ENCODE measurements around the gene ATP2A2. TPM values are rescaled to one million over a fixed set of nuclear protein-coding genes. Genes with fewer than 3 reads are reported as not detected.
"Not testable (repeated sequence)": the region's sequence is repeated elsewhere in the genome, so short reads cannot be mapped to it uniquely, and the experiment has no call there.

ATP2A2 gene
- polyA plus RNA-seq, 1 donor, result 174 TPM

GRCh38 chr12:110289044-110289710 lies 8.1 kb downstream of the ATP2A2 start:
- DNase-seq, result no peak

DNA sequence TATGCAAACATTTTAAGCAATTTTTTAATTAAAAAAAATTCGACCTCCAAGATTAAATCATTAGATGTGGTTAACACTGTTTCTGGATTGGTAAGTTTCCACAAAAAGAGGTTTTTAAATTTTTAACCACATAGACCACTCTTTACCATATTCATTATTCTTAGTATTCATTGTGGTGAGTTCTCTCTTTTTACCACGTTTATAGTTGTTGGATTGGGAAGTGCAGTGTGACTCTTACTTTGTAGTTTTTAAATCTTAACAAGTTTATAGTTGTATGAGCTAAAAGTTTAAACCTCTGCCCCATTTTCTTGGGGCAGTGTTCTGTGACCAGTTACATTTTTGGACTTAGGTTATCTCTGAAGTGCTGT lies 8.6 kb downstream of the ATP2A2 start:
- no peak for DNase-seq

DNA sequence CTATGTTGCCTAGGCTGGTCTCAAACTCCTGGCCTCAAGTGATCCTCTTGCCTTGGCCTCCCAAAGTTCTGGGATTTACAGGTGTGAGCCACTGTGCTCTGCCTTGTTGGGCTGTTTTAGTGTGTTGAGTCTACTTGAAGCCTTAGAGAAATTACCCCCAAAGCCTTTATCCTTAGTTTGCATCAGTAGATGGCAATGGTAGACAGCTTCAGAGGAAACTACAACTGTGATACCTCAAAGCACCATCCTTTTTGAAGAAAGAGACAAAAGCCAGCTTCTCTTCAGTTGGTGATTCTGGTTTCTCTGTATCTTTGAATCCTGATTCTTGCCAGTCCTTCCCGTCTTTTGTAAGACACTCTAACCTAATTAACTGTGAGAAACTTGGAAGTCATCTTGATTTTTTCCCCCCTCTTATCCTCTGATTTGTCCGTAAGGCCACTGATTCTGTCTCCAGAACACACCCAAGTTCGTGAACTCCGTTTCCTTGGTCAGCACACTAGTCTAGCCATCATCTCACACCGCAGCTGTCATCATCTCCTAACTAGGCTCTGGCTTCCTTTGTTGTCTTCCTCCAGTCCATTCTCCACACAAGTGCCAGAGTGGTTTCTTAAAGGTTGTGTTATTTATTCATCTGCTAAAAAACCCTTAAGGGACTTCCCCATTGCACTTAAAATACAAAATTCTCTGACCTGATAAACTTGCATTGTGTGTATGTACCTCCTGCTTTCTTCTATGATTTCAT lies 20.2 kb downstream of the ATP2A2 start:
- DNase-seq, result no peak

DNA sequence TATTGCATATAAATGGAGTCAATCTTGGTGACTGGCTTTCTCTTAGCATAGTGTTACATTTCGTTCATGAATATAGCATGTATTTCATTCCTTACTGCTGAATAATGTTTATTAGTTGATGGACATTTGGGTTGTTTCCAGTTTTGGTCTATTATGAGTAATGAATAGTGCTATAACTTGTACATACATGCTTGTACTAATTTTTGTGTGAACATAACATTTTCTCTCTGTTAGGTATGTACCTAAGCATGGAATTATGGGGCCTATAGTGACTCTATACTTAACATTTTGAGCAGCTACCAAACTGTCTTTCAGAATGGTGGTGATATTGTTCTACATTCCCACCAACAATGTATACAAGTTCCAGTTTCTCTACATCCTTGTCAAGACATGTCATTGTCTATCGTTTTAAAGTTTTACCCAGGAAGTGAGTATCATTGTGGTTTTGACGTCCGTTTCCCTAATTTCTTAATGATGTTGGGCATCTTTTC lies 23.1 kb downstream of the ATP2A2 start:
- no peak for DNase-seq

GRCh38 chr12:110307372-110307771 lies 26.3 kb downstream of the ATP2A2 start:
- DNase-seq, result no peak

DNA sequence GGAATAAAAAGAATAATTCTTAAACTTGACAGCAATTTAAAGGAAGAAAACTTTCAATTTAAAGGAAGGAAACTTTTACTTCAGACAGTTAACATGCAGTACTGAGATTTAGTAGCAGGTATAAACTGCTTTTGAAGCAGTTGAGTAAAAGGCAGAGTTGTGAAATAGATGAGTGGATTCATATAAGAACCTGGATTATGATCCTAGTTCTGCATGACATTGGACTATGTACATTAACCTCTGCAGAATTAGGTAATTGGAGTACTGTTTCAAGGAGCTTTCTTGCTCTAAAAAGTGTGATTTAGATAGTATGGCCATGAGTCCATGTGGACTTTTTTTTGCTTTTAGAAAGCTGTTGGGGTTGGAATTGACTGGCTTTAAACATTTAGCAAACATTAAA lies 29.7 kb downstream of the ATP2A2 start:
- DNase-seq, result no peak

GRCh38 chr12:110311903-110312302 lies 30.9 kb downstream of the ATP2A2 start:
- no peak for DNase-seq

- no peak for DNase-seq
Measured at GRCh38 chr12:110312581-110313360, 31.7 kb downstream of the ATP2A2 start.

- DNase-seq, result no peak
Measured at GRCh38 chr12:110314308-110314707, 33.3 kb downstream of the ATP2A2 start.

DNA sequence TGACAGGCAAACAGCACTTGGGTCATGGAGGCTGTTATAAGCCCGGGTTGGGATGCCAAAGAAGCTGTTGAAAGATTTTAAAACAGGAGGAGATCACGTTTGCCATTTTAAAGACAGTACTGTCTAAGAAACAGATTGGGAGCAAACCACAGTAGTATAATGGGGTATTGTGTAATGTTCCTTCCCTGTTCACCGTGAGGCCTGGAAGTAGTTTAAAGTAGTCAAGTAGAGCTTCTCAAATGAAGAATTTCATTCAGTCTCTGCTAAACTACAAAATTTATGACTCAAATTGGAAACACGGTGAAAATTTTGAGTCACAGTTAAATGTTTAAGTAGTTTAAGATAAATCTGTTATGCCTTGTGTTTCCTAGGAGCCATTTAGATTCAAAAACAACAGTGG lies 35.8 kb downstream of the ATP2A2 start:
- DNase-seq, result no peak

- DNase-seq, result no peak
Measured at GRCh38 chr12:110317911-110318310, 36.9 kb downstream of the ATP2A2 start.

GRCh38 chr12:110320550-110320949 lies 39.5 kb downstream of the ATP2A2 start:
- no peak for DNase-seq

DNA sequence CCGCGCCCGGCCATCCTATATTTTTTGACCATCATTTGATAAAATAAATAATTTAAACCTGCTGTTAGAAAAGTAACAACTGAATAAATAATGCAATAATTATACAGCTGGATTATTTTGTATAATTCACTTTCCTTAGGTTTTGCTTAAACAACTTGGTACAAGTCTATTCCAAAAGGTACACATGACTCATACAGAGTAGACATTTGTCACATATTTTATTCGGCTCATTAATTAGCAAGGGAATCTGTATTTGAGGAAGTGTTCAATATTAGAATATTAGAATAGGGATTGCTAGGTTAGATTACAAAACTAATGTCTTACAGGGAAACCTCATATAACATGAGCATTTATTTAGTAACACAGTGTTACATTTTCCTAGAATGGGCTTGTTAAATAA lies 48.7 kb downstream of the ATP2A2 start:
- DNase-seq, result no peak

DNA sequence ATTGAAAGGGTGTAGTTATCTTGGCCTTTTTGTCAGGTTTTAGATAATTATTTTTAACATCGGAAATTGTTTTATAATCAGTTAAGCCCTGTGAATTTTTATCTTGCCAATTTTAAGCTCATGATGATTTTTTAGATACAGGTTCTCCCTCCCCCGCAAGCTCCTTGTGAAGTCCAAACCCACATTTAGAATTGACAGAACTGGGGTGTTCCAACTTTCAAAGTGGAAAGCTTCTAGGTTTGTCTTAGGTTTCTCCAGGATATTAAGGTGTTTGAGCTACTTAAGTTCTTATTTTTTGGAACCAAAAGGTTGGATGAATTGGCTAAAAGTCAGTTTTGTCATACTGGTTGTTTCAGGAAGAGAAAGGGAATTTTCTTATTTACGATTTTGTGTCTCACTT lies 49.1 kb downstream of the ATP2A2 start:
- no peak for DNase-seq

DNA sequence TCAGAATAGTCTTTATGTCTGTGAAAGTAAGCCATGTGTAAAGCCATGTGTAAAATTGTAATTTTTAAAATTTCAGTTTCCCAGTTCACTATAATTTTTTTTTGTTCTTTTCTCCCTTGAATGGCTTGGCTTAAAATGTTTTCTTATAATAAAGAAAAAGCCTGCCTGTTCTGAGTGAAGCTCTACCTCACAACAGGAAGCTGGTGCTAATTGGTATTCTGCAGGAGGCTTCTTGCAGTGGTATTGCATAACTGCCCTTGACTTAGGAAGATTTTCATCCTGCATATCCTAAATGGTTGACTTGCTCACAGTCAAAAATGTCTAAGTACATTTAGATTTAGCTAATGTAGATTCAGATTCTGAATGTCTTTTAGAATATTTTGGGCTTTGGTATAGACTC lies 49.5 kb downstream of the ATP2A2 start:
- no peak for DNase-seq

DNA sequence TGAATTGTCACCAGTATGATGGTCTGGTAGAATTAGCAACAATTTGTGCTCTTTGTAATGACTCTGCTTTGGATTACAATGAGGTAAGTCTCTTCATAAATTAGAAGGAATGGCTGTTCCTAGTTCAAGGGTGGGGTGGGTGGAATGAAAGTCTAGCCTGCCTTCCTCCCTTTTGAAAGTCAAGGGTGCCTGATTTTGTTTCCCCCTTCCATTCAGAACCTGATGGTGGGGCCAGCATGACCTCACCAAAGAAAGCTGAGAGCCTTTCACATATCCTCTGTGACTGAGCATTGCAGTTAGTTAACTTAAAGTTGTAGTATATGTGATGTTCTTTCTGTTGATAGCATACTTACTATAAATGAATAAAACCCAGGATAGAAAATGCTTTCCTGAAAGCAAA lies 52.2 kb downstream of the ATP2A2 start:
- no peak for DNase-seq

DNA sequence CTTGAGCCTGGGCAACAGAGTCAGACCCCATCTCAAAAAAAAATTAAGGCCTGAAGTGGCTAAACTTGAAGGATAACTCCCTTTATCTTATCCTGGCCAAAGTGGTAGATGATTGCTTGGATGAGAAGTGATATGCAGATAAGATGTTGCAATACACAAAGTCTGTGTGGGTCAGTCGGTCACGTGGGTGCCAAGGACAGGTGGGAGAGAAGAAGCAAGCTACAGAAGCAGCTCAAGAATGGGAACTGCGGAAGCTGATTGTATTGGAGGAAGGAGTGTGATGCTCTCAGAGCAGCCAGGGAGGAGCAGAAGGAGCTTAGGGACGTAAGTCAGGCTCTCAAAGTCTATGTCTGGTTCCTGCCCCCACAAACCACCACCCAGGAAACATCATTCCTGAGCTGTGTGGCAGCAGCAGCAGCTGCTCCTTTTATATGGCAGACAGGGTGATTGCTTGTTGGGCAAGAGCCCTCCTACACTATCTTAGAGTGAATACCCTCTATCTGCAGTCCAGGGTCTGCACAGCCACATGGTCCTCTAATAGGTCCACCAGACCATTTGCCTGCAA lies 54.5 kb downstream of the ATP2A2 start:
- DNase-seq, result no peak

- DNase-seq, result no peak
Measured at GRCh38 chr12:110337912-110338710, 57.1 kb downstream of the ATP2A2 start.

- no peak for DNase-seq
Measured at GRCh38 chr12:110338754-110339153, 57.7 kb downstream of the ATP2A2 start.

GRCh38 chr12:110339184-110339952 lies 58.3 kb downstream of the ATP2A2 start:
- no peak for DNase-seq

DNA sequence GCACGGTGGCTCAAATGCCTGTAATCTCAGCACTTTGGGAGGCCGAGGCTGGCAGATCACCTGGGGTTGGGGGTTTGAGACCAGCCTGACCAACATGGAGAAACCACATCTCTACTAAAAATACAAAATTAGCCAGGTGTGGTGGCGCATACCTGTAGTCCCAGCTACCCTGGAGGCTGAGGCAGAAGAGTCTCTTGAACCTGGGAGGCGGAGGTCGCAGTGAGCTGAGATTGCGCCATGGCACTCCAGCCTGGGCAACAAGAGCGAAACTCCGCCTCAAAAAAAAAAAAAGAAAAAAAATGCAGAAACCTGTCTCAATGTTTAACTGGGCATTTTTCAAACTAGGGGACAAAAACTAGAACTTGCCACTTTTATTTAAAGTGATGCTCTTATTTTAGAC lies 59.2 kb downstream of the ATP2A2 start:
- DNase-seq, result not testable (repeated sequence)
